PC-3 (cell line): ENCODE results near the gene TIAM1.

Source experiments
- EZH2 ChIP-seq: fragments of 300-600 bp; sonication (generic); IDR thresholded peaks from one replicate; pipeline ENCODE4 v1.6.1; 2017; ENCODE audit warnings: antibody characterized with exemption, mild to moderate bottlenecking, low read length; ENCODE audit not compliant: unreplicated experiment
- TF ChIP-seq, protein P1 (sequence below): fragments of 300-600 bp; sonication (generic); conservative IDR thresholded peaks from 2 replicates; pipeline ENCODE4 v1.5.1; 2017; ENCODE audit warnings: antibody characterized with exemption, low read depth, mild to moderate bottlenecking, low read length

GRCh38 chr21:31253684-31254083 lies 90.4 kb downstream of the TIAM1 start:
- TF ChIP-seq, protein P1, sequence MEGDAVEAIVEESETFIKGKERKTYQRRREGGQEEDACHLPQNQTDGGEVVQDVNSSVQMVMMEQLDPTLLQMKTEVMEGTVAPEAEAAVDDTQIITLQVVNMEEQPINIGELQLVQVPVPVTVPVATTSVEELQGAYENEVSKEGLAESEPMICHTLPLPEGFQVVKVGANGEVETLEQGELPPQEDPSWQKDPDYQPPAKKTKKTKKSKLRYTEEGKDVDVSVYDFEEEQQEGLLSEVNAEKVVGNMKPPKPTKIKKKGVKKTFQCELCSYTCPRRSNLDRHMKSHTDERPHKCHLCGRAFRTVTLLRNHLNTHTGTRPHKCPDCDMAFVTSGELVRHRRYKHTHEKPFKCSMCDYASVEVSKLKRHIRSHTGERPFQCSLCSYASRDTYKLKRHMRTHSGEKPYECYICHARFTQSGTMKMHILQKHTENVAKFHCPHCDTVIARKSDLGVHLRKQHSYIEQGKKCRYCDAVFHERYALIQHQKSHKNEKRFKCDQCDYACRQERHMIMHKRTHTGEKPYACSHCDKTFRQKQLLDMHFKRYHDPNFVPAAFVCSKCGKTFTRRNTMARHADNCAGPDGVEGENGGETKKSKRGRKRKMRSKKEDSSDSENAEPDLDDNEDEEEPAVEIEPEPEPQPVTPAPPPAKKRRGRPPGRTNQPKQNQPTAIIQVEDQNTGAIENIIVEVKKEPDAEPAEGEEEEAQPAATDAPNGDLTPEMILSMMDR: no peak
- no peak for TF ChIP-seq EZH2
